PC-9 (cell line): ENCODE measurements around the gene PQBP1. TPM values are rescaled to one million over a fixed set of nuclear protein-coding genes. Genes with fewer than 3 reads are reported as not detected.

Experiments
- BruUV-seq: library from RNA; stranded (reverse); fragments of 400-500 nt; replicated peaks from 2 replicates; lab custom pipeline; 2021; lab: Mats Ljungman, UMichigan
- CTCF ChIA-PET: fragments of 300-600 bp; sonication (Branson Sonifier 250); formaldehyde crosslinking; loops from one replicate; lab custom pipeline; 2022; ENCODE audit warnings: antibody characterized with exemption; lab: Charles Lee
- POLR2A ChIA-PET: fragments of 300-600 bp; sonication (Branson Sonifier 250); formaldehyde crosslinking; loops from one replicate; lab custom pipeline; 2022; ENCODE audit warnings: antibody characterized with exemption; ENCODE audit not compliant: unreplicated experiment; lab: Charles Lee
- DNase-seq, 2 experiments: peaks; one replicate each; pipeline versions ENCODE4 v3.0.0 to v3.0.0-alpha.2; 2015 to 2022; ENCODE audit warnings: mixed read lengths in 1 of 2
- H2AFZ ChIP-seq: fragments of 200-600 bp; sonication (generic); 2 replicates; pipeline ENCODE4 v1.8.1; 2017; ENCODE audit warnings: antibody characterized with exemption
- H3F3A ChIP-seq: fragments of 200-600 bp; sonication (generic); 2 replicates; pipeline ENCODE4 v1.8.1; 2017; ENCODE audit warnings: antibody characterized with exemption, mild to moderate bottlenecking, low read depth; ENCODE audit not compliant: insufficient read depth
- H3K27ac ChIP-seq: fragments of 200-600 bp; sonication (generic); 2 replicates; pipeline ENCODE4 v1.6.1; 2016; ENCODE audit warnings: mixed run types
- H3K27me3 ChIP-seq: fragments of 200-600 bp; sonication (generic); 2 replicates; pipeline ENCODE4 v1.6.1; 2016; ENCODE audit warnings: low read depth, mixed run types; ENCODE audit not compliant: insufficient read depth
- H3K36me3 ChIP-seq: fragments of 200-600 bp; sonication (generic); 2 replicates; pipeline ENCODE4 v1.6.1; 2016; ENCODE audit warnings: low read depth, mixed run types
- H3K4me1 ChIP-seq: fragments of 200-600 bp; sonication (generic); replicated peaks from 2 replicates; pipeline ENCODE4 v1.6.1; 2016; ENCODE audit warnings: mixed run types; ENCODE audit not compliant: insufficient read depth
- H3K4me2 ChIP-seq: fragments of 200-600 bp; sonication (generic); 2 replicates; pipeline ENCODE4 v1.6.1; 2017; ENCODE audit warnings: mixed run types
- H3K4me3 ChIP-seq: fragments of 200-600 bp; sonication (generic); 2 replicates; pipeline ENCODE4 v1.6.1; 2016; ENCODE audit warnings: mixed run types
- H3K79me2 ChIP-seq: fragments of 200-600 bp; sonication (generic); 2 replicates; pipeline ENCODE4 v1.6.1; 2017; ENCODE audit warnings: low read depth, mixed run types
- H3K9me2 ChIP-seq: fragments of 200-600 bp; sonication (generic); 2 replicates; pipeline ENCODE4 v1.8.1; 2017; ENCODE audit warnings: mild to moderate bottlenecking; ENCODE audit not compliant: insufficient read depth
- H3K9me3 ChIP-seq: fragments of 200-600 bp; sonication (generic); 2 replicates; pipeline ENCODE4 v1.8.1; 2016; ENCODE audit warnings: low read depth; ENCODE audit not compliant: insufficient read depth
- H4K20me1 ChIP-seq: fragments of 200-600 bp; sonication (generic); 2 replicates; pipeline ENCODE4 v1.8.1; 2017; ENCODE audit not compliant: insufficient read depth
- CTCF ChIP-seq: fragments of 200-600 bp; sonication (generic); conservative IDR thresholded peaks from 2 replicates; pipeline ENCODE4 v1.6.1; 2017; ENCODE audit warnings: mixed run types, antibody characterized with exemption, mild to moderate bottlenecking, moderate library complexity
- EZH2 ChIP-seq: fragments of 200-600 bp; sonication (generic); IDR thresholded peaks from 2 replicates; pipeline ENCODE4 v1.8.0; 2017; ENCODE audit warnings: antibody characterized with exemption, low read depth
- intact Hi-C: fragments of 100-400 bp; cut with micrococcal nuclease; formaldehyde crosslinking; loops from one replicate; pipeline ENCODE4 v1.10.0; 2022; ENCODE audit not compliant: unreplicated experiment
- total RNA-seq: library from RNA; stranded (reverse); gene quantifications from 2 replicates; pipeline ENCODE4 v1.2.3, GENCODE V29; 2021

PQBP1 gene
- total RNA-seq, 1 experiment from 2014 or later: 36.4 TPM

- Histone ChIP-seq H3K27me3 (no peaks in the 10 kb centered on the region), H3K27ac (no peak overlapping the region), H3K4me3 (no peak overlapping the region), H3K36me3 (no peaks in the 10 kb centered on the region), H2AFZ (no peak overlapping the region), H3K9me2 (no peaks in the 10 kb centered on the region), H3K4me2 (no peak overlapping the region), H3F3A (no peaks in the 10 kb centered on the region), H4K20me1 (no peaks in the 10 kb centered on the region), H3K9me3 (no peaks in the 10 kb centered on the region), H3K79me2 (no peaks in the 10 kb centered on the region), H3K4me1 (no peaks in the 10 kb centered on the region)
- POLR2A ChIA-PET: no interaction called here
- intact Hi-C loops: no loop called here
- no TSS peak for BruUV-seq
- TF ChIP-seq CTCF: no peak
- TF ChIP-seq EZH2: no peak
- CTCF ChIA-PET: no interaction called here
- no peak for DNase-seq
Measured at GRCh38 chrX:48927123-48927522, 29.4 kb downstream of the PQBP1 start.

DNA sequence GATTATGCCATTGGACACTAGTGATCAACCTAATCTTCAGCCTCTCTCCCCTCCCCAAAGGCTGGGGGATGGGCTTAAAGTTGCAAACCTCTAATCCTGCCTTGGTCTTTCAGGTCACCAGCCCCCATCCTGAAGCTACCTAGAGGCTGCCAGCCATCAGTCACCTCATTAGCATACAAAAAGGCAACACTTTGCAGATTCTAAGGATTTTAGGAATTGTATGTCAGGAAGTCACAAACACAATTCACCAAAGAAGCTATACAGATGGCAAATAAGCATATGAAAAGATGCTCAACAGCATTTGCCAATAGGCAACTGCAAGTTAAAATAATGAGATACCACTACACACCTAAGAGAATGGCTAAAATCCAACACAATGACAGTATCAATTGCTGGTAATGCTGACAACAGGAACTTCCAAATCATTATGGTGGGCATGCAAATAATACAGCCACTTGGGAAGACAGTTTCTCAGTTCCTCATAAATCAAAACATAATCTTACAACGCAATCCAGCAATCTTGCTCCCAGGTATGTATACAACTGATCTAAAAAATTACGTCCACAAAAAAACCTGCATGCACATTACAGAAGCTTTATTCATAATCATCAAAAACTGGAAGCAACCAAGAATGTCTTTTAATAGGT lies 30.1 kb downstream of the PQBP1 start:
- Histone ChIP-seq H3K27me3 (no peaks in the 10 kb centered on the region), H3K36me3 (no peaks in the 10 kb centered on the region), H3K27ac (no peak overlapping the region), H3K4me1 (no peaks in the 10 kb centered on the region), H3K9me3 (no peaks in the 10 kb centered on the region), H4K20me1 (no peaks in the 10 kb centered on the region), H3F3A (no peaks in the 10 kb centered on the region), H3K4me3 (no peak overlapping the region), H3K4me2 (no peak overlapping the region), H3K9me2 (no peaks in the 10 kb centered on the region), H2AFZ (no peak overlapping the region), H3K79me2 (no peaks in the 10 kb centered on the region)
- no peak for DNase-seq
- no TSS peak for BruUV-seq
- TF ChIP-seq EZH2 (no peak), CTCF (no peak)
- intact Hi-C loops: no loop called here
- ChIA-PET CTCF (no interaction called here), POLR2A (no interaction called here)

DNA sequence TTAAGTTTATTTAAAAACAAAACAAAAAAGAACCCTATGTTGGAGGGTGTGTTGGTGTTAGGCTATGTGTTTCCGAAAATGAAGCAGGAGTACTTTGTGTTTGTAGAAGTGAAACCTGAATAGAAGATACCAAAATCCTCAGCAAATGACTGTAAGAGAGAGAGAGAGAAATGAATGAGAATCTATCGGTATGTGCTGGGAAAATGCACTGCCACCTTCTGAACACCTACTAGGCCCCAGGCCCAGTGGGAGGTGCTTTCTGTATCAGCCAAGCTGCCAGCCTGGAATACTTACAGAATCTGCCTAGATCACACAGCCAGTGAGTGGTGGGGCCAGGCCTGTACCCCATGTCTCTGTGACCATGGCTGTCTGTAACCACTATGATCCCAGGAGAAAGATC lies 36.0 kb downstream of the PQBP1 start:
- Histone ChIP-seq H3K79me2 (no peaks in the 10 kb centered on the region), H3F3A (no peaks in the 10 kb centered on the region), H3K4me2 (no peak overlapping the region), H2AFZ (no peak overlapping the region), H3K9me3 (no peaks in the 10 kb centered on the region), H3K4me3 (no peak overlapping the region), H3K4me1 (no peaks in the 10 kb centered on the region), H3K27me3 (no peaks in the 10 kb centered on the region), H4K20me1 (no peaks in the 10 kb centered on the region), H3K9me2 (no peaks in the 10 kb centered on the region), H3K36me3 (no peaks in the 10 kb centered on the region), H3K27ac (no peak overlapping the region)
- POLR2A ChIA-PET: no interaction called here
- DNase-seq: no peak
- CTCF ChIA-PET: no interaction called here
- TF ChIP-seq EZH2: no peak
- no peak for TF ChIP-seq CTCF
- intact Hi-C loops: no loop called here
- BruUV-seq: no TSS peak
